Left lung (tissue), 10 donors: ENCODE results near the gene LDAH. TPM values are rescaled to one million over a fixed set of nuclear protein-coding genes. Genes with fewer than 3 reads are reported as not detected.

Experiments
- ATAC-seq: fragments of 200-7000 bp; cut with Tn5 transposase; one replicate; pipeline ENCODE4 v1.9.1; 2020; ENCODE audit warnings: moderate library complexity
- DNase-seq, 4 donors: peaks; one replicate each; pipeline ENCODE4 v3.0.0-alpha.2; 2013 to 2020
- H3K27ac ChIP-seq, 2 donors: fragments of 200-600 bp; sonication (generic) in 1 of 2; one replicate each; pipeline versions ENCODE4 v1.5.0 to v1.8.0; 2020 to 2021
- H3K27me3 ChIP-seq, 2 donors: fragments of 200-600 bp; sonication (generic) in 1 of 2; one replicate each; pipeline versions ENCODE4 v1.5.0 to v1.8.0; 2020 to 2021
- H3K36me3 ChIP-seq, 2 donors: fragments of 200-600 bp; sonication (generic) in 1 of 2; one replicate each; pipeline versions ENCODE4 v1.5.0 to v1.8.0; 2020 to 2021
- H3K4me1 ChIP-seq, 2 donors: fragments of 200-600 bp; one replicate each; pipeline ENCODE4 v1.8.0; 2021
- H3K4me3 ChIP-seq, 2 donors: fragments of 200-600 bp; sonication (generic) in 1 of 2; one replicate each; pipeline versions ENCODE4 v1.5.0 to v1.8.0; 2020 to 2021; ENCODE audit warnings: mild to moderate bottlenecking in 1 of 2
- H3K9me3 ChIP-seq, 2 donors: fragments of 200-600 bp; sonication (generic) in 1 of 2; one replicate each; pipeline versions ENCODE4 v1.5.0 to v1.8.0; 2020 to 2021
- CTCF ChIP-seq, 2 donors: fragments of 200-600 bp; sonication (generic) in 1 of 2; IDR thresholded peaks; one replicate each; pipeline versions ENCODE4 v1.5.0 to v1.8.0; 2021; ENCODE audit warnings: antibody characterized with exemption in 2 of 2
- intact Hi-C, 2 donors: fragments of 100-400 bp; cut with DNase I; formaldehyde crosslinking; loops; one replicate each; pipeline versions ENCODE4 v1.11.2 to v1.14.2; 2022
- polyA plus RNA-seq, 6 donors: library from polyadenylated mRNA; unstranded; fragments of 120-200 nt; gene quantifications; one replicate each; pipeline ENCODE4 v1.2.1, GENCODE V29; 2013; ENCODE audit not compliant: insufficient read length in 6 of 6
- total RNA-seq, 2 donors: library from RNA; stranded (reverse); fragmentation: NEBNext Ultra II Directional; extraction: Animal tissue kit (Norgen Biotek cat#: 25700); gene quantifications; one replicate each; pipeline ENCODE4 v1.2.1, GENCODE V29; 2021
- donor health status: DM: no; HTN: yes; CAD: no.
- donor health status: DM: no; HTN: no; CAD: no.

The LDAH gene
- total and polyA plus RNA-seq, 8 donors = 20.2 to 25.7 (median 22.3) TPM

- peak; percentile 95 for ATAC-seq
- peak; percentile 93 to 94 for TF ChIP-seq CTCF (IDR thresholded peaks at IDR 0.05)
- Histone ChIP-seq H3K9me3 (no peaks in the 10 kb centered on the region), H3K27ac (no peak overlapping the region), H3K36me3 (no peaks in the 10 kb centered on the region), H3K4me3 (no peak overlapping the region), H3K27me3 (peaks cover 47 to 80% of the 10 kb centered on the region in 2 donors), H3K4me1 (peaks cover 6 to 16% of the 10 kb centered on the region in 2 donors)
- intact Hi-C loops = loop anchor here in 1 of 2 donors (2.0 to 10.0 kb wide), 2 partner anchors 301 to 463 kb away; partner anchors contain the start of gene TDRD15
- peak; percentile 61 to 82 (median 66) for DNase-seq
Observed at GRCh38 chr2:20661421-20662307, 161.2 kb downstream of the LDAH start.

GRCh38 chr2:20660506-20661420 lies 162.1 kb downstream of the LDAH start:
- Histone ChIP-seq H3K4me1 (peaks cover under 1 to 7% of the 10 kb centered on the region in 2 donors), H3K4me3 (no peak overlapping the region), H3K27ac (no peak overlapping the region), H3K27me3 (peaks cover 38 to 71% of the 10 kb centered on the region in 2 donors), H3K36me3 (no peaks in the 10 kb centered on the region), H3K9me3 (no peaks in the 10 kb centered on the region)
- peak; percentile 4 for ATAC-seq
- intact Hi-C loops = loop anchor here in 1 of 2 donors (2.0 to 10.0 kb wide), 2 partner anchors 302 to 464 kb away; partner anchors contain the start of gene TDRD15
- TF ChIP-seq CTCF (IDR thresholded peaks at IDR 0.05) = no peak
- peak in 1 of 4 donors; percentile 22 for DNase-seq

GRCh38 chr2:20657522-20658235 lies 165.2 kb downstream of the LDAH start:
- Histone ChIP-seq H3K4me1 (no peaks in the 10 kb centered on the region), H3K27me3 (peaks cover 12 to 41% of the 10 kb centered on the region in 2 donors), H3K9me3 (no peaks in the 10 kb centered on the region), H3K27ac (no peak overlapping the region), H3K36me3 (no peaks in the 10 kb centered on the region), H3K4me3 (no peak overlapping the region)
- no peak for ATAC-seq
- DNase-seq = peak in 2 of 4 donors; percentile 16 to 34
- intact Hi-C loops = no loop called here
- TF ChIP-seq CTCF (IDR thresholded peaks at IDR 0.05) = no peak

GRCh38 chr2:20656561-20656960 lies 166.3 kb downstream of the LDAH start:
- intact Hi-C loops = no loop called here
- H3K9me3 ChIP-seq = no peaks in the 10 kb centered on the region
- H3K36me3 ChIP-seq = no peaks in the 10 kb centered on the region
- ATAC-seq = no peak
- no peak overlapping the region for H3K4me3 ChIP-seq
- no peak for TF ChIP-seq CTCF (IDR thresholded peaks at IDR 0.05)
- H3K27me3 ChIP-seq = peaks cover 8 to 29% of the 10 kb centered on the region in 2 donors
- no peak overlapping the region for H3K27ac ChIP-seq
- DNase-seq = peak in 2 of 4 donors; percentile 18 to 58
- H3K4me1 ChIP-seq = peaks cover 2% of the 10 kb centered on the region in 2 donors
